AG08396 (cell line): ENCODE results near the gene ARFGAP2.
A peak's percentile ranks its signal among the peaks of the same experiment; 100 is the strongest.

ENCODE experiments used
- DNase-seq: peaks from one replicate; pipeline ENCODE4 v3.0.0; 2012; ENCODE audit warnings: low spot score, mixed read lengths

The ARFGAP2 gene

GRCh38 chr11:47171061-47171838, 5.4 kb downstream of the ARFGAP2 start:
- no peak for DNase-seq

- DNase-seq = no peak
Observed at GRCh38 chr11:47166368-47166767, 10.3 kb downstream of the ARFGAP2 start.

- DNase-seq = no peak
Observed at GRCh38 chr11:47165253-47165840, 11.3 kb downstream of the ARFGAP2 start.

- no peak for DNase-seq
Observed at GRCh38 chr11:47164321-47164720, 12.4 kb downstream of the ARFGAP2 start.

- no peak for DNase-seq
Observed at GRCh38 chr11:47163898-47164297, 12.8 kb downstream of the ARFGAP2 start.

GRCh38 chr11:47163193-47163592, 13.5 kb downstream of the ARFGAP2 start:
- no peak for DNase-seq

- DNase-seq = no peak
Observed at GRCh38 chr11:47162426-47162825, 14.3 kb downstream of the ARFGAP2 start.

GRCh38 chr11:47161890-47162289, 14.8 kb downstream of the ARFGAP2 start:
- no peak for DNase-seq

- peak; percentile 89 for DNase-seq
Observed at GRCh38 chr11:47161134-47161854, 15.4 kb downstream of the ARFGAP2 start.

GRCh38 chr11:47160753-47161133, 15.9 kb downstream of the ARFGAP2 start:
- no peak for DNase-seq

- no peak for DNase-seq
Observed at GRCh38 chr11:47158242-47158641, 18.4 kb downstream of the ARFGAP2 start.

GRCh38 chr11:47157805-47158204, 18.9 kb downstream of the ARFGAP2 start:
- DNase-seq = no peak

GRCh38 chr11:47156951-47157350, 19.7 kb downstream of the ARFGAP2 start:
- DNase-seq = no peak

GRCh38 chr11:47156333-47156732, 20.3 kb downstream of the ARFGAP2 start:
- no peak for DNase-seq

GRCh38 chr11:47155879-47156278, 20.8 kb downstream of the ARFGAP2 start:
- DNase-seq = no peak

- DNase-seq = no peak
Observed at GRCh38 chr11:47154616-47155570, 21.8 kb downstream of the ARFGAP2 start.

GRCh38 chr11:47152953-47153950, 23.4 kb downstream of the ARFGAP2 start:
- DNase-seq = peak; percentile 86

GRCh38 chr11:47152126-47152952, 24.3 kb downstream of the ARFGAP2 start:
- no peak for DNase-seq

GRCh38 chr11:47149782-47150181, 26.9 kb downstream of the ARFGAP2 start:
- no peak for DNase-seq
